Neural cell (in vitro differentiated cells): ENCODE measurements around the gene MAGI2. TPM values are rescaled to one million over a fixed set of nuclear protein-coding genes. Genes with fewer than 3 reads are reported as not detected.

Experiments
- H2AFZ ChIP-seq: fragments of 200-600, 300-800 bp; sonication (generic), shearing (Covaris generic); 2 replicates; pipeline ENCODE4 v1.6.0; 2014; ENCODE audit warnings: low read depth, mild to moderate bottlenecking, antibody characterized with exemption, low read length, moderate library complexity
- H3F3A ChIP-seq: fragments of 200-600 bp; shearing (Covaris generic); 2 replicates; pipeline ENCODE4 v1.6.1; 2016; ENCODE audit warnings: mild to moderate bottlenecking, moderate library complexity, mixed read lengths, antibody characterized with exemption, low read length; ENCODE audit not compliant: insufficient read depth, poor library complexity, severe bottlenecking
- H3K27ac ChIP-seq: fragments of 200-600, 300-800 bp; sonication (generic), shearing (Covaris generic); 2 replicates; pipeline ENCODE4 v1.5.1; 2014; ENCODE audit warnings: mild to moderate bottlenecking, low read length, moderate library complexity
- H3K27me3 ChIP-seq: fragments of 300-800, 200-600 bp; sonication (generic), shearing (Covaris generic); 2 replicates; pipeline ENCODE4 v1.6.0; 2014; ENCODE audit warnings: mild to moderate bottlenecking, low read depth, low read length, moderate library complexity; ENCODE audit not compliant: insufficient read depth
- H3K36me3 ChIP-seq: fragments of 300-800, 200-600 bp; sonication (generic), shearing (Covaris generic); 2 replicates; pipeline ENCODE4 v1.5.1; 2014; ENCODE audit warnings: mild to moderate bottlenecking, antibody characterized with exemption, low read length, moderate library complexity; ENCODE audit not compliant: insufficient read depth
- H3K4me2 ChIP-seq: fragments of 300-800, 200-600 bp; sonication (generic), shearing (Covaris generic); 2 replicates; pipeline ENCODE4 v1.6.0; 2014; ENCODE audit warnings: mild to moderate bottlenecking, low read length
- H3K4me3 ChIP-seq: fragments of 300-800, 200-600 bp; sonication (generic), shearing (Covaris generic); 2 replicates; pipeline ENCODE4 v1.5.1; 2014; ENCODE audit warnings: mild to moderate bottlenecking, low read length, moderate library complexity
- H3K79me2 ChIP-seq: fragments of 200-600 bp; shearing (Covaris generic); replicated peaks from 2 replicates; pipeline ENCODE4 v1.6.0; 2014; ENCODE audit warnings: mild to moderate bottlenecking, low read length, moderate library complexity; ENCODE audit not compliant: insufficient read depth
- H3K9ac ChIP-seq: fragments of 300-800, 200-600 bp; sonication (generic), shearing (Covaris generic); 2 replicates; pipeline ENCODE4 v1.6.1; 2016; ENCODE audit warnings: mild to moderate bottlenecking, low read length, mixed read lengths
- H3K9me2 ChIP-seq: fragments of 200-600 bp; shearing (Covaris generic); 2 replicates; pipeline ENCODE4 v1.6.1; 2016; ENCODE audit warnings: mild to moderate bottlenecking, low read length, mixed read lengths; ENCODE audit not compliant: insufficient read depth
- H3K9me3 ChIP-seq: fragments of 200-600, 300-800 bp; sonication (generic), shearing (Covaris generic); 2 replicates; pipeline ENCODE4 v1.6.1; 2016; ENCODE audit warnings: mild to moderate bottlenecking, mixed run types, low read length, moderate library complexity, mixed read lengths
- H4K20me1 ChIP-seq: fragments of 200-600 bp; shearing (Covaris generic); 2 replicates; pipeline ENCODE4 v1.6.1; 2016; ENCODE audit warnings: mild to moderate bottlenecking, mixed run types; ENCODE audit not compliant: insufficient read depth
- CTCF ChIP-seq: fragments of 450-650 bp; IDR thresholded peaks from 2 replicates; pipeline ENCODE4 v1.5.1; 2014; ENCODE audit warnings: antibody characterized with exemption, mild to moderate bottlenecking, moderate library complexity; ENCODE audit not compliant: poor library complexity, severe bottlenecking
- EP300 ChIP-seq: fragments of 450-650 bp; conservative IDR thresholded peaks from 2 replicates; pipeline ENCODE4 v1.6.1; 2014; ENCODE audit warnings: antibody characterized with exemption, mild to moderate bottlenecking, moderate library complexity; ENCODE audit not compliant: poor library complexity, severe bottlenecking
- EZH2 ChIP-seq: fragments of 200-600, 300-800 bp; shearing (Covaris generic), sonication (generic); IDR thresholded peaks from 2 replicates; pipeline ENCODE4 v1.6.1; 2014; ENCODE audit warnings: antibody characterized with exemption, low read length, borderline replicate concordance, mild to moderate bottlenecking; ENCODE audit not compliant: insufficient read depth, poor library complexity, severe bottlenecking
- MXI1 ChIP-seq: fragments of 450-650 bp; conservative IDR thresholded peaks from 2 replicates; pipeline ENCODE4 v1.6.1; 2014; ENCODE audit warnings: antibody characterized with exemption, mild to moderate bottlenecking; ENCODE audit not compliant: poor library complexity, severe bottlenecking
- POLR2AphosphoS5 ChIP-seq: IDR thresholded peaks from 2 replicates; pipeline ENCODE4 v1.6.1; 2012
- RAD21 ChIP-seq: fragments of 450-650 bp; conservative IDR thresholded peaks from 2 replicates; pipeline ENCODE4 v1.6.1; 2014; ENCODE audit warnings: antibody characterized with exemption, mild to moderate bottlenecking, moderate library complexity
- REST ChIP-seq: IDR thresholded peaks from 2 replicates; pipeline ENCODE4 v1.6.1; 2012; ENCODE audit warnings: borderline replicate concordance
- SMC3 ChIP-seq: fragments of 450-650 bp; conservative IDR thresholded peaks from 2 replicates; pipeline ENCODE4 v1.6.1; 2014; ENCODE audit warnings: antibody characterized with exemption, mild to moderate bottlenecking, moderate library complexity; ENCODE audit not compliant: poor library complexity
- TAF1 ChIP-seq: IDR thresholded peaks from 2 replicates; pipeline ENCODE4 v1.6.1; 2012; ENCODE audit warnings: low read depth
- polyA plus RNA-seq: library from polyadenylated mRNA; depleted of rRNA; stranded (reverse); fragments of >200 nt; gene quantifications from 2 replicates; pipeline ENCODE4 v1.2.3, GENCODE V29; 2014

The MAGI2 gene
- polyA plus RNA-seq, 1 donor from 2014 or later: 19.3 TPM

- Histone ChIP-seq H2AFZ (no peak overlapping the region), H3K36me3 (no peaks in the 10 kb centered on the region), H3F3A (no peaks in the 10 kb centered on the region), H3K9me3 (no peaks in the 10 kb centered on the region), H3K79me2 (no peaks in the 10 kb centered on the region), H3K4me3 (no peak overlapping the region), H4K20me1 (no peaks in the 10 kb centered on the region), H3K4me2 (no peak overlapping the region), H3K27ac (no peak overlapping the region), H3K27me3 (no peaks in the 10 kb centered on the region), H3K9me2 (no peaks in the 10 kb centered on the region), H3K9ac (no peak overlapping the region)
- no peak for TF ChIP-seq EZH2
- no peak for TF ChIP-seq POLR2AphosphoS5
- TF ChIP-seq SMC3: no peak
- no peak for TF ChIP-seq CTCF
- no peak for TF ChIP-seq TAF1
- no peak for TF ChIP-seq RAD21
- no peak for TF ChIP-seq EP300
Measured at GRCh38 chr7:78906735-78907134, 546.7 kb downstream of the MAGI2 start.

- no peaks in the 10 kb centered on the region for H3F3A ChIP-seq
- no peaks in the 10 kb centered on the region for H3K36me3 ChIP-seq
- no peak overlapping the region for H3K27ac ChIP-seq
- no peak overlapping the region for H3K9ac ChIP-seq
- H3K9me2 ChIP-seq: no peaks in the 10 kb centered on the region
- no peak overlapping the region for H3K4me3 ChIP-seq
- H3K4me2 ChIP-seq: no peak overlapping the region
- no peaks in the 10 kb centered on the region for H3K79me2 ChIP-seq
- H2AFZ ChIP-seq: no peak overlapping the region
- H3K9me3 ChIP-seq: no peaks in the 10 kb centered on the region
- TF ChIP-seq MXI1: no peak
- TF ChIP-seq RAD21: no peak
- no peak for TF ChIP-seq POLR2AphosphoS5
- no peak for TF ChIP-seq EZH2
- no peak for TF ChIP-seq CTCF
- TF ChIP-seq EP300: no peak
- TF ChIP-seq REST: no peak
- no peaks in the 10 kb centered on the region for H3K27me3 ChIP-seq
- H4K20me1 ChIP-seq: no peaks in the 10 kb centered on the region
Measured at GRCh38 chr7:78905436-78905835, 548.0 kb downstream of the MAGI2 start.
